Measurements from ENCODE around the gene ARHGAP31.

ARHGAP31 gene

GRCh38 chr3:119444590-119444989 is 150.4 kb downstream of the ARHGAP31 start:
- DNase-seq (ENCODE audit: low spot score), result no peak

DNA sequence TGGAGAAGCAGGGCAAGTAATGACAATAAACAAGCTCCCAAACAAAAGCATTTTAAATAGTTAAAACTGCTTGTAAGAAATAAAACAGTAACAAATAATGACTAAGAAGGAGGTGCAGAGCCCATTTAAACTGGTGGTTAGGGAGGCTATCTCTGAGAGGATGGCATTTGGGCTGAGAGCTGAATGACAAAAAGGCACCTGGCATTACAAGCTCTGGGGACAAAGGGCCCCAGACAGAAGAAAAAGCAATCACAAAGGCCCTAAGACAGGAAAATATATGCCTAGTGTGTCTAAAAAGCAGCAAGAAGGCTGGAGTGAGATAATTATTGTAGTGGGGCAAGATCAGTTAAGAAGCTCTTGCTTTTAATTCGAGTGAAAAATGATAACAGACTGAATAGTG is 159.6 kb downstream of the ARHGAP31 start:
- DNase-seq (ENCODE audit: low spot score), result no peak

DNA sequence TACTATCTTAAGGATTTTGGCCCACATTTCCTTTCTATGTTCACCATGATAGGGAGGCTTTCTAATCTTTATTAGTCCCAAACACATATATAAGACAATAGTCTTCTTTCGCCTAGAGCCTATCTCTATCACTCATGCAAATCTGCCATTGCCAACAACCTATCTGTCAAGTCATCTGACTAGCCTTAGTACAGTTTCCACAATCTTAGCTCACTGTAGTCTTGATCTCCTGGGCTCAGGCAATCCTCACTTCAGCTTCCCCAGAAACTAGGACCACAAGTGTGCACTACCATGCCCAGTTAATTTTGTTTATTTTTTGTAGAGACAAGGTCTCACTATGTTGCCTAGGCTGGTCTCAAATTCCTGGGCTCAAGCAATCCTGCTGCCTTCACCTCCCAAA is 162.3 kb downstream of the ARHGAP31 start:
- DNase-seq (ENCODE audit: low spot score), result no peak

DNA sequence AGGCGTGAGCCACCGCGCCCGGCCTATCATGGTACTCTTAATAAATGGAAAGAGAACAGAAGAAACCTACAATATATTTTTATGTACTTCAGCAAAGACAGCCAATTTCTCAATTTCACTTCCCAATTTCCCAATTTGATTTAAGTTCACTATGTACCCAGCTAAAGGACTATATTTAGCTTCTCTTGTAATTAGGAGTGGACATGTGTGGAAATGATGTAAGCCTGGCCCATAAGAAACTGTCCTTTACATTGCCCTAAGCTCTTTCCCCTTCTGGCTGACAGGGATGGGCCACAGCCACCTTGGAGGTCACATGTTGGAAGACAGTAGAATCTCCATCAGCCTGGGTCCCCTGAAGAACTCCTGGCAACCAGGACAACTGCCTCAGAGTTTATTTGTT is 163.1 kb downstream of the ARHGAP31 start:
- no peak for DNase-seq (ENCODE audit: low spot score)

DNA sequence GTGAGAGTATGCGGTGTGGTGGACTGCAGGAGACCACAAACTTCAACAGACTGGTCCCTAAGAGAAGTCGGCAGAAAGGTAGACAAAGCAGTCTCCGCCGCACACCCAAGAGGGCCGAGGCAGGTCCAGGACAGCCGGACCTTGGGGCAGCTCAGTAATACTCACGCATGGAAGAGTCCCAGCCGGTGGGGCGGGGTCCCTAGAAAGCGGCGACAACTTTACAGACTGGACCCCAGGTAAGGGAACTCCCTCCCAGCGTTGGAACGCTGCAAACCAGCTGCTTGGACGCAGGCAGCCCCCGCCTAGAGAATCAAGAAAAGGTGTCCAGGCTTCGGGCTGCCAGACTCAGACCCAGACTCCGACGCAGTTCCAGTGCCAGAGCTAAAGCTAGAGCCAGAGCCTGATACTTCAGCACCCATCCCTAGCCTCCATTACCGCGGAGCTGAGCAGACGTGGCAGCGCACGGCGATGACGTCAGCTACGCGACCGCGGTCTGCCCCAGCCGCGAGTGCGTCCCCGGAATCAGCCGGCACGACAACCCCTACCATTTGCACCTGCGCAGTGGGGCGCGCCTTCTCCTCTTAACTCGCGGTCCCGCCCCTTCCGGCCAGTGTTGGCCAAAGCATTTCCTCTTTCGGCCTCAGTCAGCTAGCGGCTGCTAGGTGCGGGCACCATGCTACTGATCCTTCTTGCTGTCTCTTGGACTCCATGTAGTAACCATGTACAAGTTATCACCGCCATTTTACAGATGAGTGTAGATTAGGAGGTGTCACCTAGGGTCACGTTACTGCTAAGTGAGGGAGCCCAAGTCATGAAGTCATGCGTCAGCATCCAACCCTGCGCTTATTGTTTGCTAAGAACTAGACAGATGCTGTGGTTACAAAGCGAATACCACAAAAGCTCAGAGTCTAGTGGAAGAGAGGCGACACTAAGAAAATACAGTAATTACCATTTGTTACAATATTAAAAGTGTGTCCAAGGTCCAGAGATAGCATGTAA is 169.3 kb downstream of the ARHGAP31 start, which contains the start of gene TMEM39A:
Gene TMEM39A (minus strand): TSS at position 445 of the 999 bp plus-strand sequence. CDS start 1,541 bp downstream, outside the sequence.
- DNase-seq (ENCODE audit: low spot score), result peak; percentile 100

DNA sequence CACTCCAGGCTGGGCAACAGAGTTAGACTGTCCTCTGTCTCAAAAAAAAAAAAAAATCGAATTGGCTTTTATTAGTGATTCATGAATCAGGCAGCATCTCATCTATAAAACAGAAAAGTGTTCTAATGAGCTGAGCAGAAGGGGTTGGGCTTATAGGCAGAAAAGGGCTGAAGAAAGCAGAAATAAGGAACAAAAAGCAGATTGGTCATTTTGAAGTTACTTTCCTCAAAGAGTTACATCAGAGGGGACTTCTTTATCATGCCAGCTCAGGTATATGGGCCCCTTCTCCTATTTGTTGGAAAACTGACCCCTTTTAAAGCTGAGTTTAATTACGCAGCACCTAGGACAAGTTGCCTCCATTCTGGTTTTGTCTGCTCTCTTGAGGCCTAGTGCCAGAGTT is 173.9 kb downstream of the ARHGAP31 start:
- DNase-seq (ENCODE audit: low spot score), result no peak

DNA sequence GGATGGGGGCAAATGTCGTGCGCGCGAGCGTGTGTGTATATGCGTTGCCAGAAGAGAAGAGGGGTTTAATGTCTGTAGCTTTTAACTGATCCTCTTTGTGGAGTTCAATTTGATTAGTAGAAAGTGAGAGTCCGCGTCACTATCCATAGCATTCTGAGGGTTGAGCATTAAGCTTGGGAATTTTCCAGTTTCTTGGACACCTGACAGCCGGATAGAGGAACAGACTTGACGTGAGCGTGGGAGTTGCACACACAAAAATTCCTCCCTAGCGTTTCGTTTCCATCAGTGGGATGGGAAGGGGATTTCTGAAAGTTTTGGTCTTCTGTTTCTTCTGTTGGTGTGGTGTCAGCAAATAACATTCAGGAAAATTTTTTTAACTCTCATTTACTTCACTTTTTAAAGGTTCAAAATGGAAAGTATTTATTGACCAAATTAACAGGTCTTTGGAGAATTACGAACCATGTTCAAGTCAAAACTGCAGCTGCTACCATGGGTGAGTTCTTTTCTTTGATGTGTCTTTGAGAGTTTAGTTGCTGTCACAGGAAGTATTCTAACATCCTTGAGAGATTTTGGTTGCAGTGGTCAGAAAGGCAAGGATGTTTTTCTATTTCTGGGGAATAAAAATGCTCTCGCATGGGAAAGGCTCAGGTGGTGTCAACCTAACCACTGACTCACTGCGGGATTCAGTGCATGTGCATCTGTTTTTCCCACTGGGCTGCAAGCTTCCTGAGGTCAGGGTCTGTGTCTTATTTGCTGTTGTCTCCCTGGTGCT is 175.4 kb downstream of the ARHGAP31 start:
- DNase-seq (ENCODE audit: low spot score), result peak; percentile 17
